Activated T-helper 1 cell treated with Interleukin-2 at 50 U/mL for 16 hours (primary cell): ENCODE measurements around the gene KRTAP12-3.
"Not testable (repeated sequence)": the region's sequence is repeated elsewhere in the genome, so short reads cannot be mapped to it uniquely, and the experiment has no call there.

Experiments used
- DNase-seq: peaks from one replicate; pipeline ENCODE4 v3.0.0-alpha.2; 2020; ENCODE audit warnings: low read depth

The KRTAP12-3 gene, protein sequence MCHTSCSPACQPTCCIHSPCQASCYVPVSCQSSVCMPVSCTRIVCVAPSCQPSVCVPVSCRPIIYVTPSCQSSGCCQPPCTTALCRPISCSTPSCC

DNA sequence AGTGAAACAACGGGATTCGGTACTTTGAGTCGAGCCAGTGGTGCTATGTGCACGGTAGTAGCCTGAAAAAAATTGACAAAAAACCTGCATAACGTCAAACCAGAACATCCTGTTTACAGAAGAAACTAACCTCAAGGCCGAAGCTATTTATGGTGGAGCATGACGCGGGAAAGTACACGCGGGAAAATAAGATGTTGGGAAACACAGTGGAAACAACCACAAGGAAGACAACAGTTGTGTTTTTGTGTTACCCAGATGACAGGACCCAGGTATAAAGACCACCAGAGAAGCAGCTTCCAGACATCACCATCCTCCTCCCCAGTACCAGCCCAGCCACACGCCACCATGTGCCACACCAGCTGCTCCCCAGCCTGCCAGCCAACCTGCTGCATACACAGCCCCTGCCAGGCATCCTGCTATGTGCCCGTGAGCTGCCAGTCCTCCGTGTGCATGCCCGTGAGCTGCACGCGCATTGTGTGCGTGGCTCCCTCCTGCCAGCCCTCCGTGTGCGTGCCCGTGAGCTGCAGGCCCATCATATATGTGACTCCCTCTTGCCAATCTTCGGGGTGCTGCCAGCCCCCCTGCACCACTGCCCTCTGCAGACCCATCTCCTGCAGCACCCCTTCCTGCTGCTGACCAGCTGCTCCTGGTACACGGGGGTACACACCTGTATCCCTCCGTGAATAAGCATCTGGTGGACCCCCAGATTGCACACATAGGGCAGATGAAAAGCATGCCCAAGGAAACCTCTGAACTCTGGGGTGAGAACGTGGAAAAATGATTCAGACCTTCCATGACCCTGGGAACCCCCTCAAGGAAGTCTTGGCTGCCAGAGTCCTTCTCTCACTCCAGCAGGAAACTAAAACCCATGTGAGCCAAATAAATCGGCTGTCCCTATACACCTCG is at the start of gene KRTAP12-3:
TSS of gene KRTAP12-3 (plus strand) at position 298 of the 906 bp plus-strand sequence. CDS start at position 346, 48 bp downstream.
- DNase-seq: peak; percentile 41

DNA sequence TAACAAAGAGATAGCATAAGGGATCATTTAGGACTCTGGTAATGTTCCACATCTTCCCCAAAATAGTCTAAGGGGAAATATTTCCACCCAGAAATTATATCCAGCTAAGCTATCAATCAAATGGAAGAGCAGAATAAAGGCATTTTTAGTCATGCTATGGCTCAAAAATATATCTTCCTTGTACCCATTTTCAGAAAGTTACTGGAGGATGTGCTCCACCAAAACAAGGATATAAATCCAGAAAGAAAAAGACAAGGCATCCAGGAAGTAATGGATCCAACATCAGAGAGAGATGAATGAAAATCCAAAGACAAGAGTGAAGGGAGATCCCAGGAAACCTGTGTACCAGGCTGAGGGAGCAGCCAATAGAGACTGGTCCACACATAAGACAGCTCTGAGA is 48.5 kb upstream of the KRTAP12-3 start:
- no peak for DNase-seq

DNA sequence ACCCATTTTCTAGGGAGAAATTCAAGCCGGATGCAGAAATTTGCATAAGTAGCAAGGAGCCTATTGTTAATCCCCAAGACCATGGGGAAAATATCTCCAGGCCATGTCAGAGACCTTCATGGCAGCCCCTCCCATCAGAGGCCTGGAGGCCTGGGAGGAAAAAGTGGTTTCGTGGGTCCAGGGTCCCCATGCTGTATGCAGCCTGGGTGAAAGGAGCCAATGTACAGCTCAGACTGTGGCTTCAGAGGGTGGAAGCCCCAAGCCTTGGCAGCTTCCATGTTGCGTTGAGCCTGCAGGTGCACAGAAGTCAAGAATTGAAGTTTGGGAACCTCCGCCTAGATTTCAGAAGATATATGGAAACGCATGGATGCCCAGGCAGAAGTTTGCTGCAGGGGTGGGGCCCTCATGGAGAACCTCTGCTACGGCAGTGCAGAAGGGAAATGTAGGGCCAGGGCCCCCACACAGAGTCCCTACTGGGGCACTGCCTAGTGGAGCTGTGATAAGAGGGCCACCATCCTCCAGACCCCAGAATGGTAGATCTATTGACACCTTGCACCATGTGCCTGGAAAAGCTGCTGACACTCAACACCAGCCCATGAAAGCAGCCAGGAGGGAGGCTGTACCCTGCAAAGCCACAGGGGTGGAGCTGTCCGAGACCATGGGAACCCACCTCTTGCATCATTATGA is 47.4 kb upstream of the KRTAP12-3 start:
- DNase-seq: not testable (repeated sequence)

DNA sequence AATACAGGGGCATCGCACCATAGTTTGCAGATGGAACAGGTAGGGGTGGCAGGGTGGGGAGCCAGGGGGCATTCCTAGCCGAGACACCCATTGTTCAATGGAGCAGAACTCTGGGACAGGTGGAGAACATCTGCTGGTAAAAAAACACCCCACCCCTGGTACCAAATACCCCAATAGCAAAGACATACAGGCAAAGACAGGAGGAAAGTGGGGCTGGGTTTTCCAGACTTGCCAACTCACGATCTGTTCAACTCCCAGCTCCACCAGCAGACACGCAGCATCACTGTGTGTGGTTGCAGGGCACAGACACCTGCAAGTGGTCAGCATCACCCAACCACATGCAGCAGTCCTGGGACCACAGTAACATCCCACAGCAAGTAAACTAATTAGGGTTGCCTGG is 46.2 kb upstream of the KRTAP12-3 start:
- DNase-seq: no peak

DNA sequence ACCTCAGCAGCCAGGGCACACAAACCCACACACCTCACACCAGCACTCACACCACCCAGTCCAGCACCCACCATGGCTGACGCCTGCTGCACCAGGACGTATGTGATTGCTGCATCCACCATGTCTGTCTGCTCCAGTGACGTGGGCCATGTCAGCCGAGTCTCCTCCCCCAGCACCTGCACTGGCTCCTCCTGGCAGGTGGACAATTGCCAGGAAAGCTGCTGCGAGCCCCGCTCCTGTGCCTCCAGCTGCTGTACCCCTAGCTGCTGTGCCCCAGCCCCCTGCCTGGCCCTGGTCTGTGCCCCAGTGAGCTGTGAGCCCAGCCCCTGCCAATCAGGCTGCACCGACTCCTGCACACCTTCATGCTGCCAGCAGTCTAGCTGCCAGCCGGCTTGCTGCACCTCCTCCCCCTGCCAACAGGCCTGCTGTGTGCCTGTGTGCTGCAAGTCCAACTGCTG is 45.7 kb upstream of the KRTAP12-3 start, which contains the start of gene KRTAP10-8:
TSS of gene KRTAP10-8 (plus strand) at position 51 of the 458 bp plus-strand sequence. CDS start at position 73, 22 bp downstream.
- DNase-seq: no peak

DNA sequence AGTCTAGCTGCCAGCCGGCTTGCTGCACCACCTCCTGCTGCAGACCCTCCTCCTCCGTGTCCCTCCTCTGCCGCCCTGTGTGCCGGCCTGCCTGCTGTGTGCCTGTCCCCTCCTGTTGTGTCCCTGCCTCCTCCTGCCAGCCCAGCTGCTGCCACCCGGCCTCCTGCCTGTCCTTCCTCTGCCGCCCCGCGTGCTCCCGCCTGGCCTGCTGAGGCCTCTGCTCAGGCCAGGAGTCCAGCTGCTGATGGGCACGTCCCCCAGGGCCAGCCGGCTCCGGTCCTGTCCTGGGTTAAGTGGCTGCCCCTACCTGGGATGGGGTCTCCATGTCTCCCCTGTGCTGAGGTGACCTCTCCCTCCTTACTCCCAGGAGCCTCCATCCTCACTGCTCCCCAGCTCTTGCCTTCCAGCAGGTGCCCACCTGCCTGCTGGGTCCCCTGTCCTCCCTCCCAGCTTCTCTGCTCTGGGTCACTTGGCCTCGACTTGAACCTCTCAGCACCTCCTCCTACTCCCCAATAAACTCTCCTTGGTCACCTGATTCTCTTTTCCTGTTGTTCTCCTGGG is 45.0 kb upstream of the KRTAP12-3 start:
- DNase-seq: no peak

DNA sequence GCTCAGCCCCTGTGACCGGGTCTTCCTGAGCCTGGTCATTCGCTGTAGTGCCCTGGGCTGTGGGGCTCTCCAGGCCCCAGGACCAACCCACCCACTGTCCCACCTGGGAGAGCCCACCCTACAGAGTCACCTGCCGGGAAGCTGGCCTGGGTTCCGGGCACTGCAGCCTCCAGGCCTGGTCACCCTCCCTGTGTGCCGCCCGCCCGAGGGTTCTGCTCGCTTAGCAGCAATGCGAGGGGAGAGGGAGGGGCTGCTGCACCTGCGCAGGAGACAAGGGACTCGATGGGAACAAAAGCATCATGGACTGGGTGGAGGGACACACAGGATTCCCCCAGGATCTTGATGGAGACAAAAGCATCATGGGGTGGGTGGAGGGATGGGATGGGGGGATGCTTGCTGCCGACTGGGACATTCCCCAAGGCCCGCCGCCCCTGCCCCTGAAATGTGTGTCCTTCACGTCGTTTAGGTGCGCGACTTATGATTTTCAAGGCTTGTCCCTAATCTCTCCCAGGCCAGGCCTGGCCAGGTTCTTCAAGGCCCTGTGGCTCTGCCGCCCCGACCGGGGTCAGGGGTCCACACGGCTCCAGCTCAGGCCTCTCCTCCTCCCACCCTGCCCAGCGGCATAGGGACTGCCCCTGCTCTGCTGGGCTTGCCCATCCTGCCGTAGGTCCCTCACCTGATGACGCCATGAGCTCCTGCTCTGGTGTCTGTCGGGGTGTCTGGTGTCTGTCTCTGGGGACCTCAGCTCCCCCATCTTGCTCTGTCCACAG is 44.2 kb upstream of the KRTAP12-3 start:
- no peak for DNase-seq

DNA sequence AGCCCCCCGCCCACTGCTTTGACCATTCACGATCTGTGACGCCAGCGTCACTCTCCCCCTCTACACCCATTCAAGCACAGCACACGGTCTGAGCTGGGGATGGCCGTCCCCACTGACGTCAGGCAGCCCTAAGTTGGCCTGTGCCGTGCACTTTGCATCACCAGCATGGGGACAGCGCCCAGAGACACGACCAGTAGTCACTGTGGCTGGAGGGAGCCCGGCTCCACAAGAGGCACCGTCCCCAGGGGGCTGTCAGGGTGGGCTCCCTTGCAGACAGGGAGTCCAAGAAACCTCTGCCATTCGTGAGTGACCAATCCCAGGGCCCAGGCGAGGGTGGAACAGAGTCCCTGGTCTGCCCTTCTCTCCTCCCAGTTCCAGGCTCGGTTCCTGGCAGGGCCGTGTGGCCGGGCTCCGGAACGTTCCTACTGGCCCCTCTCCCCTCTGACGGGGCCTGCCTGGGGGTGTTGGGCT is 43.5 kb upstream of the KRTAP12-3 start:
- no peak for DNase-seq

DNA sequence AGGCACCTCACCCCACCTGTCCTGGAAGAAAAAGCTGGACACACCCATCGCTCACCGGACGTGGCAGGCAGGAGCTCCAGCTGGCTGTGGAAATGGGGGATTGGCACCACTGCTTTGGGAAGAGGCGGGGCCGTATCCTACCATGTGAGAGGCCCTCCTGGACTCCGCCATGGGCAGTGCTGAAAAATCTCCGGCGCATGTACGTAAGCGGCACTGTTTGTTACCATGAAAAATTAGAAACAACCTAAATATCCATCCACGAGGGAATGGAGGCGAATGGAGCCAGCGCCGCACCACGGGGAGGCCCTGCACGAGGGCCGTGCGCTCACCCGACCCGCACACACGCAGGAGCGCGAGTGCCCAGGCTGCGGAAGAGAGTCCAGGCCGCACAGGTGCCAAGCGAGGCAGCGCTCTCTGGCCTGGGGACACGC is 42.8 kb upstream of the KRTAP12-3 start:
- DNase-seq: no peak

DNA sequence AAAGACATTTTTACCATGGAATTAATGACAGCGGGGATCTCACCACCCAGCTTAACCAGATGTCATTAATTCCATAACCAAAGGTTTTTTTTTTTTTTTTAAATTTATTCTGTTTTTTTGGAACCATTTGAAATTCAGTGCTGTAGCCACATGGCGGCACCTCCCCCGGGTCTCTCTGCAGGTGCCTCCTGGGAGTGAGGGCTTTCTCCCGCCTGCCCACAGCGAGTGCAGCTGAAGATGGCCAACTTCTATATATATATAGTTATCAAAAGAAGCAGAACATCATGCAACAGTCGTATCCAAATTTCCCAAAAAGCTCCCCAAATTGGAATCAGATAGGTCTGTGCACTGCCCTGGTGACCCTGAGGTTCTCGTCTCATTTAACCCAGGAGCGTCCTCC is 42.3 kb upstream of the KRTAP12-3 start:
- DNase-seq: no peak

DNA sequence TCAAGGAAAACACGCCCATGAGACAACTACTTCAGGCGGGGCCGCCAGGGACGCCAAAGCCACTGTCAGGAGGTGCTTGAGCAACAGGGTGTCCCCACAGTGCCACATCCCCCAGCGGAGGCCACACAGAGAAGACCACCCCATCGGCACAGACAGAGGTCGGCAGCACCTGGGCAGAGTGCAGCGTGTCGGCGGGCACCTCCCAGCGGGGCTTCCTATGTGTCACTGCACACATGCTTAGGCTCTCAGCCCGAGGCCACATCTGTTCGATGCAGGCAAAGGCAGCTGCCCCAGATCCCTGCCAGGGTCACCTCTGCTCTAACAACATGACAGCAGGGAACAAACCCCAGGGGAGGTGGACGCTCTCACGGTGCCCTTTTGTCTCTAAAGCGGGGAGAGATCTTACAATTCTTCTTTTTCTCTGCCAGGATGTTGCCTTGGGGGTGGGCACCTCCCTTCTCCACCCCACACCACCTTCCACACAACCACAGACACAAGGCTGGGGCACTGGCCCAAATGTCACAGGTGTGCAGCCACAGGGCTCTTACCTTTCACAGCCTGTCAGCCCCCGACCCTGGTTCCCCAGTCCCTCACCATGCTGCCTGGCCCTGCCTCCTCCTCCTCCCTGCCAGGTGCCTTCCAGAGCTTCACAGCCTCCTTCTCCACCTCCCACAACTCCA is 41.7 kb upstream of the KRTAP12-3 start:
- DNase-seq: no peak

DNA sequence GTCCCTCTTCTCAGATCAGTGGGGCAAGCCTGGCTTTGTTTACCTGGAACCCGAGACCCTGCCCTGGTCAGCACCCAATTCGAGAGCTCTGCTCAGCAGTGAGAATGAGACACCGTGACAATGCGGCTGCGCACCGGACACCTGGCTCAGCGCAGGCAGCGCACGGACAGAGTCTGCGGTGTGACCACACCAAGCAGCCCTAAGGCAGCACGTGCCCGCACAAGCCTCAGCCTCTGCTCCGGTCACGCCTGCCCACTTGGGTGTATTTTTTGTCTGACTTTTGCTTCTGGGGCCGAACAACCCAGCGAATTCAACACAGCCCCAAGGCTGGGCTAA is 41.2 kb upstream of the KRTAP12-3 start:
- DNase-seq: no peak

DNA sequence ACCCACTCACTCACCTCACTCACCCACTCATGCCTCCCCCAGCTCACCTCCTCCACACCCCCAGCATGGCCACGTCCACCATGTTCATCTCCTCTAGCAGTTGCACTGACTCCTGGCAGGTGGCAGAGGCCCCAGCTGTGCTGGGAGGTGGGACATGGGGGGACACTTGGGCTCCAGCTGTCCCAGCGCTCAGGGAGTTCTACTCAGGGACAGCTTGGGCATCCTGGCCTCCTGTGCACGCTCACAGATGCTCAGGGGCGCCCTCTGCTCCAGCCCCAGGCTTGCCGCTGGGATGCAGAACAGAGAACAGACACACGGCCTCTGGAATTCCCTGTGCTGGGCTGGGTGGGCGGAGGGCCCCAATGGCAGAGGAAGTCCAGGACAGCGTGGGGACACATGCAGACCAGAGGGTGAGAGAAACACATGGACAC is 40.6 kb upstream of the KRTAP12-3 start:
- DNase-seq: no peak

DNA sequence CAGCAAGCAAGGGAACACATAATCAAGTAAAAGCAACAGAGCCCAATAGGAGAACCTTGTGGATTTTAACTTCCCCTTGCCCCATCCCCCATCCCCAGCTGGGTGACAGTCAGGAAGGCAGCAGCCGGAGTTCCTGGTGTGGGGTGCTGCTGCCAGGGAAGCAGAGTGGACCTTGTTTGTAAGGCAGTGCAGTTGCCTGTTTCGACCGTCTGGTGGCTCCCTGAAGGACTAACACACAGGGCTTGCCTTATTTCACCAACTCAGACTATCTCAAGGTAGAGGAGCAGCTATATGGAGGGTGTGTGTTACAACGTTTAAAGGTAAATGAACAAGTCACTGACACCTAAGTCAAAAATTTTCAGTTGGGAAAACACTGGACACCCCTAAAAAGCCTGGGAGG is 39.2 kb upstream of the KRTAP12-3 start:
- DNase-seq: no peak

DNA sequence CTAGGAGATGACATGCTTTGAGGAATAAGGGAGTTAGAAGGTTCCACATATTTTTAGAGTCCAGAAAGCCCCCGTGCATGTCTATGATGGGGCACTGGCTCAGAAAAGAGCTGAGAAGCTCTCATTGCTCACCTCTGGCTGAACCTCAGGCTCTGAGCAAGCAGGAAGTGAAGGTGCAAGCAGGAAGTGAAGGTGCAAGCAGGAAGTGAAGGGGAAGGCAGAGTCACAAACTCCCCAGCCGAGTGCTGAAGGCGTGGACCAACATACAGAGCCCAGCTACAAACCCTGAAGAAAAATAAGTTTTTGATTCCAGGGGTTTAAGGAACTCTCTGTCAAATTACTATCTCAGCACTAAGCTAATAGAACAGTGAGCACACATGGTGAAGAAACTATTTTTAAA is 38.8 kb upstream of the KRTAP12-3 start:
- peak; percentile 43 for DNase-seq

DNA sequence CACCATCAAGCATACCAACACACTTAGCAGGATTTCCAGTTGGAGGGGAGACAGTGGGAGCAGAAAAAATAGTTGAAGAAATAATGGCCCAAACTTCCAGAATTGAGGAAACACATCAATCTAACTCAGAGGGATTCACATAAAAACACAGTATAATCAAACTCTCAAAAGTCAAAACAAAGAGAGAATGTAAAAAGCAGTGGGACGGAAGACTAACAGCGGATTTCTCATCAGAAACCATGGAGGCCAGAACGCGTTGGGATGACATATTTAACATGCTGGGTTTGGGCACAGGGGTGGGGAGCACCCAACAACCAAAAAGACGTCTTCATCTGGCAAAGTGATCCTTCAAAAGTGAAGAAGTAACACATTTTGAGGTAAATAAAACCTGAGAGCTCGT is 37.8 kb upstream of the KRTAP12-3 start:
- no peak for DNase-seq

DNA sequence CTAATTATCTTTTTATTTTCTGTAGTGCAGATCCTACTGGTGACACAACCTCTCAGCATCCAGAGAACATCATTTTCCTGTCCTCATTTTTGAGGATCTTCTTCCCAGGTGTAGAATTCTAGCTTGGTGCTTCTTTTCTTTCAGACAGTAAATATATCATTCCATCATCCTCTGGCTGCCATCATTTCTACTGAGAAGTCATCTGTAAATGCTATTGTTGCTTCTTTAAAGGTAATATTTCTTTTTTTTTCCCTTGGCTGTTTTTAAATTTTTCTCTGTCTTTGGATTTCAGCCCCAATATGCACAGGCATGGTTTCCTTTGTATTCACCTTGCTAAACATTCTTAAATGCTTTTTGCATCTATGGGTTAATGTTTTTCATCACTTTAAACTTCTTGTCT is 34.2 kb upstream of the KRTAP12-3 start:
- no peak for DNase-seq

DNA sequence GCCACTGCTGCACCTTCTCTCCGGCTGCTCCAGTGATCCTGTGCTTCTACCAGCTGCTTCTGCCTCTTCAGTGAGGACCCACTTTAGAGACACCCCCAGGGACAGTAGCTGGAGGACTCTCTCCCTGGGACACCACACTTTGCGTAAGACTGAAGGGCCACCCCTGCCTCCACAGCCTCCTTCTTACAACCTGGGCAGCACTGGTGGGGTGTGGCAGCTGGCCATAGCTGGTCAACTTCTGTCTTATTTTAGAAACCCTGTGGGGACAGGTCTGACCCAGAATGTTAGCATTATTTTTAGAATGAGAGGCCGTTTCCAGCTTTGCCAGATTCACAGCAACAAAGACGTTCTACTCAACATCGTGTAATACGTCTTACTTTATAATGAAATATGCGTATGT is 32.0 kb upstream of the KRTAP12-3 start:
- DNase-seq: no peak

DNA sequence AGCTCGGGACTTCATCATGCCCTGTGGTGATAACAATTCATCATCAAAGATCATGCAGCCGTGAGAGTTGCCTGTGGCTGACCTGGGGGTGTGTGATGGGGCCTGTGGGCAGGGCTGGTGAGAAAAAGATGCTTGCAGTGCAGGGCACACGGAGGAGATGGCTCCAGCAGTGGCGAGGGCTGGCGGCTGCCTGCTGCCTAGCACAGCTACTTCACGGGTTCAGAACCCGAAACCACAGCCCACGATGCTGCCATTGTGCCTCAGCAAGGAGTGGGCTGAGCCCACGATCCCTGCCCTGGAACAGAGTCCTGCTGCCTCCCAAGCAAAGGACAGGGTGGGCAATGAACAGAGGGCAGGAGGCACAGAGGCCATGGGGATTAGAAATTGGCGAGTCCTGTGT is 31.5 kb upstream of the KRTAP12-3 start:
- DNase-seq: no peak

DNA sequence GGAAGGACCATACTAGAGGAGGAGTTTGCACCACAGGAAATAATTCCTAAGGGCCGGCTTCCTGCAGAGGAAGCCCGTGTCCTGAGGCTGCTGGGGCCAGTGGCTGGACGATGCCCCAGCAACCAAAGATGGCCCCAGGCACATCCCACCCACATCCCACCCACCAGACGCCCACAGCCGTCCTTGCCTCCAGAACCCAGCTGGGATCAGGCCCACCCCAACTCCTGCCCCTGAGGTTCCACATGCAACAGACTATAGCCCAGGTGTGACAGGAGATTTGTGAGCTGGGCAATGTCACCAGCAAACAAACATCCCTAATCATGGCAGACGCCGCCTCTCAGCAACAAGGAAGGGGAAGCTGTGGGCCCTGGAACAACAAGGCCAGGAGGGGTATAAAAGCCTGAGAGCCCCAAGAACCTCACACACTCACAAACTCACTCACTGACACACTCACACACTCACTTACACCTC is 31.0 kb upstream of the KRTAP12-3 start, which contains the start of gene KRTAP10-9:
TSS of gene KRTAP10-9 (plus strand) at position 421 of the 471 bp plus-strand sequence. CDS start 79 bp downstream, outside the sequence.
- DNase-seq: no peak
